ENCODE measurements around the gene C14orf132.

The C14orf132 gene

DNA sequence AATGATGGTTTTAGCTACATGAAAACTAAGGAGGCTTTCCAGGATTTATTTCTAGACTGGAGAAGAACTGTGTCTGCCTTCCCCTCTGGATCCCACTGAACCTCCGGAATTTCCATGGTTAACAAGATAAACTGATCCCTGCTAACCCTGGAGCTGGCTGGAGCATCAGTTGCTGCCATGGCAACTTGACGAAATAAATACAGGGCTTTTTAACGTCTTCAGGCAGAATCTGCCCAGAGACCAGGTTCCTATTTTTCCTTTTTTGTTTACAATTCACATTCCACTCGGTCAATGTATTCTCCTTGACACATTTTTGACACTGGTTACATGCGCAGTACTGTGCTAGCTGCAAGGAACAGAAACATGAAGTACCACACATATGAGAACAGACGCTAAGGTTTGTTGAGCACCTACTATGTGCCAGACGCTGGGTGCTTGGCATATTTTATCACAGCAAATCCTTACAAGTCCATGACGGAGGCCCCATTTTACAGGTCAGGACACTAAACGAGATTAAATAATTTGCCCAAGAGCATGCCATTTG, 1.7 kb downstream of the C14orf132 start:
- DNase-seq: no peak

DNA sequence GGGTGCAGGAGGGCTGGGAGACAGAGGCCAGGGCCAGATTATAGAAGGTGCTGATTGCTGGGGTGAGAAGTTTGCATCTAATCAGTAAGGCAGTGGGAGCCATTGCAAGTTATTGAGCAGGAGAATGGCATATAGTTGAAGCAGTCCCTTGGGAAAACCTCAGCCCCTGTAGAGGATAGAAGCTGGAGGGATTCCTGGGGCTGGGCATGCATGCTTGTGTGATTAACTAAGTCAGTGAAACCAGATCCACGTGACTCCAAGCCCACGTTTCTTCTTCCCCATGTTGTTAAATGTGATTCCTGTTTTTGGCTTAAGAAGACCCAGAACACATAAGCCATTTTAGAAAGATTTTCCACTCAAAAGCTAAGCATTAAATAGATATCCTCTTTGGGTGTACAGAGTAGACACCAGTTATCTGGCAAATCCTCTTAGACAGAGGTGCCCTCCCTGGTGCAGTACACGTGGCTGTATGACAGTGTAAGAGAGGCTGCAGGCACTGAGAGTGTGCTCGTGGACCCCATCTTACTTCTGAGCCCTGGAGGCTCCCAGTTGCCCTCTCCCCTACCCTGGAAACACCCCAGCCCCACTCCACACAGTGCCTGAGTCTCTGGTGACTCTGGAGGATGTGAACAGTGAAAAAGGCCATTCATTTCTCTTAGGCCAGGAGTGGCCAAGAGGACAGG, 3.2 kb downstream of the C14orf132 start:
- DNase-seq: no peak

GRCh38 chr14:96046630-96047029, 7.5 kb downstream of the C14orf132 start:
- DNase-seq: no peak

DNA sequence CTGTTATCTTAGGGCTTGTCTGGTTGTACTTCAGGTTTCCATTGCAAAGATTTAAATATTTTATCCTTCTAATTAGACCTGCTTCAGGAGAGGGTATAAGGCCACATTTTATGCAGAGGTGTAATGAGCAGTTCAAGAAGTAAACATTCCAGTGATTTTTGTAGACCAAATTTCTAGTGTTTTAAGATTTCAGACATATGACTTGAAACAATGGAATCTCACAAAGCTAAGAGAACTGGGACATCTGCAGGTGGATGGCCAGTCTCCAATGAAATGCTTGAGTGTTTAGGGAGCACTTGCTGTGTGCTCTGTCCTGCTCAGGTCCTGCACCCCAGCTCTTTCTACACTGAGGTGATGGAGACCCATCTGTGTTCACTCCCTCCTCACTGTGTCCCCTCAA, 7.9 kb downstream of the C14orf132 start:
- DNase-seq: no peak

- DNase-seq: no peak
Measured at GRCh38 chr14:96049932-96050331, 10.8 kb downstream of the C14orf132 start.

DNA sequence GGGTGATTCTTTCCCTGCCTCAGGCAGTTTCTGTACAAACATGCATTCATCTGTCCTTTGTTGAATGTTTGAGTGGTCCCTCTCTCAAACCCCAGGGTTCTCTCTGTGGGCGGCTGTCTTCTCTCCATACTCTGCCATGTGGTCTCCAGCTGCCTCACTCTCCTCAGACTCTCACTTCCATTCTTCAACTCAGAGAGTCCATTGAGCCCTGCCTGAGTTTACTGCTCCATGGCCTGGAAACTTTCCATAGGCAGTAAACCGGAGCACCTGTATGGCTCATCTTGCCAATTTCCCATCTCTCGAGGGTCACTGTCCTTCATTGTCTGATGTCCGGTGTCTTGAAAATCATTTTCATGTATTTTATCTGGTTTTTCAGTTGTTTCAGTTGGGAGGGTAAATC, 11.3 kb downstream of the C14orf132 start:
- DNase-seq: no peak

DNA sequence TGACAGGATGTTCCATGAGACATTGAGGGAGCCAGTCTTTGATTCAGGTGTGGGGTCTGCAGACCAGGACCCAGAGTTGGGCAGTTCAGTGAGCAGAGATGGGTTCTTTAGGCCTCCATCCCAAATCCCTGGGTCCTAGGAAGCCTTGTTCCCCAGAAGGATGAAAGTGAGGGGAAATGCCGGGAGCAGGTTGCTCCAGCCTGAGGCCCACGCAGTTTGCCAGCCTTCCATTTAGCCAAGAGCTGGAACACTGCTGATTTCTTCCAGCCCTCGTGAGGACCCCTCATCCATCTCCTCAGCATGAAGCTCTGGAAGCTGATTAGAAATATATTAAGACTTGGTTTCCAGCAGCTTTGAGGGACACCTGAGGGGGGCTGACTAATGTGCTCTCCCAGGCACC, 12.1 kb downstream of the C14orf132 start:
- no peak for DNase-seq

- no peak for DNase-seq
Measured at GRCh38 chr14:96051642-96052540, 12.7 kb downstream of the C14orf132 start.

GRCh38 chr14:96052541-96053247, 13.5 kb downstream of the C14orf132 start:
- DNase-seq: no peak

DNA sequence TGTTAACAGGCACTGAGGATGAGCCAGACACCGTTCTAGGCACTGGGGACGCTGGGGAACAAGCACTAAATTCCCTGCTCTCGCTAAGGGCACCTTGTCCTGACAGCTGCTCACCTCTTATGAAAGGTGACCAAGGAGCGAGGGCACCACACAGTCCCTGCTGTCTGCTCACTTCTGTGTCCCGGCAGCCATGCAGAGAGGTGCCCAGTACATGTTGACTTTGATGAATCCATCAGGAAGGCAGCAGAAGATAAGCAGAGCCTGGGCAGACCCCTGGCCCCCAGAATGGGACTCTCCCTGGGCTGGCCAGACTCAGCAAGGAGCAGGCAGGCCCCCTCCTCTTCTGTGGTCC, 14.1 kb downstream of the C14orf132 start:
- no peak for DNase-seq

DNA sequence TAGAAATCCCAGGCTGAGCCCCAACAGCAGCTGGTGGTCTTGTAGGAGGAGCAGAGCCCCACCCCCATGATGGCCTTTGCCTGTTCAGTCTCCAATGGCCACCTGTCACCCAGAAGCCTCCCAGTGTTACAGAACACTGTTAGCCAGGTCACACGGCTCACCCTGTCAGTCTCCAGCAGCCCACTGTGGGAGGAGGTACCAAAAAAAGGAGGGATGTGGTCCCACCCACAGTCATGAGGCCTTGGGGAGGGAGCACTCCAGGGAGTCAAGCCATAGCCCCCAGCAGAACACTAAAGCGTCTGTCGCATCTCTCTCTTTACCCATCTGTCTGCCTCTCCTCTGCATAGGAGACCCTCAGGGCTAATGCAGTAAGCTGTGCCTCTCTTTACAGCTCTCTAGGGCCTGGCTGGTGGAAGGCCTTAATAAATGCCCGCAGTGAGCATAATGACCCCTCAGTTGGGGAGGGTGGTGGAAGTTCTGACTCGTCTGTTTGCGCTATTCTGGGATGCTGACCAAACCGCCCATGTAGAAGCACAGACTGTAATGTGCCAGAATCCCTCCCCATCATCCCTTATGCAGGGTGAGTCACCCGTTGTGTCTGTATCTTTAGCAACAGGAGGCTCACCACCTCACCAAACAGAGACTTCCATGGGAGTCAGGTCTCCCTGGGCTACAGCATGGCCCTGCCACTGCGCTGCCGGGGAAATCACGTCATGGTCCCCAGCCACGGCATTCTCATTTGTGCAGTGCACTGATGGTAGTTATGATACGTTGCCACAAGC, 14.6 kb downstream of the C14orf132 start:
- DNase-seq: no peak

DNA sequence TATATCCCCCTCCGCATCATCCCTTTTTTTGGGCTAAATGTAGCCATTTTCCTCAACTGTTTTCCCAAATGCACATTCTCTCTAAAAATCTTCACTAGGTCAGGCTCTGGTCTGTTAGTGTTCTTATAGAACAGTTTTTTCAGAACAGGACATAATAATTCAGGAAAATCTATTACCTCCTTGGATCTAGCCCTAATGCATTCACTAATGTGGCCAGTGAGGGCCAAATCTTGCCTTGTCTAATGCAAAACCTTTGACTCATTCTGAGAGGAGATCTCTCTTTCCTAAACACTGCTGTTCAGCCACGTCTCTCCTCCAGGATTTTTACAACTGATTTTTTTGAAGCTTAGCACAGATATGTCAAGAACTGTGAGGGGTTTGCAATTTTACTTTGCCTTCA, 15.5 kb downstream of the C14orf132 start:
- no peak for DNase-seq

DNA sequence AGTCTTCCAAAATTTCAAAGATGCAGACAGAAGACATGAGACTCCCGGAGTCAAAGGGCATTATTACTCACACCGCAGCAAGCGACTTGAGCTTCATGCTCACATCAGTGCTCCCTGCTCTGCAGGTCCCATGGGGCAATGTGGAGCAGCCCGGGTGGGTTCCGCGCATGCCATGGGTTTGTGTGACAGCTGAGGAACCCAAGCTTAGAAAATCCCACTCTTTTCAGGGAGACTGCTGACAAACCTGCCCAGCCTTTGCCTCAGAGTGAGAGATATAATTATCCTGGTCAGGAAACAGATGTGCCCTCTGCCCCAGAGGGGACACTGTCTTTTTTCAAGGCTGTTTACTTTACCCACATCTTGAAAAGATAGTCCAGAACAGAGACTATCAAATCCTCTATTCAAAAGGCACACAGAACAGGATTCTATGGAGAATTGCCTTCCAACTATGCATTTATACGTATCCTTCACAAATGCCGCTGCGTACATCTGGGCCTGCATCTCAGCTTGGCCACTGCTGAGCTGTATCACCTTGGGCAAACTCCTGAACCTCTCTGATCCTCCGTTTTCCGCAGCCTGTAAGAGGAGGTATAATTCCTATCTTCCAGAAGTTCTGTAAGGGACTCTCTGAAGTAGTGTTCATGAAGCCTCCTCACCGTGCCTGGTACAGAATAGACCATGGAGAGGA, 16.0 kb downstream of the C14orf132 start:
- DNase-seq: no peak

GRCh38 chr14:96055753-96056508, 16.8 kb downstream of the C14orf132 start:
- DNase-seq: no peak

DNA sequence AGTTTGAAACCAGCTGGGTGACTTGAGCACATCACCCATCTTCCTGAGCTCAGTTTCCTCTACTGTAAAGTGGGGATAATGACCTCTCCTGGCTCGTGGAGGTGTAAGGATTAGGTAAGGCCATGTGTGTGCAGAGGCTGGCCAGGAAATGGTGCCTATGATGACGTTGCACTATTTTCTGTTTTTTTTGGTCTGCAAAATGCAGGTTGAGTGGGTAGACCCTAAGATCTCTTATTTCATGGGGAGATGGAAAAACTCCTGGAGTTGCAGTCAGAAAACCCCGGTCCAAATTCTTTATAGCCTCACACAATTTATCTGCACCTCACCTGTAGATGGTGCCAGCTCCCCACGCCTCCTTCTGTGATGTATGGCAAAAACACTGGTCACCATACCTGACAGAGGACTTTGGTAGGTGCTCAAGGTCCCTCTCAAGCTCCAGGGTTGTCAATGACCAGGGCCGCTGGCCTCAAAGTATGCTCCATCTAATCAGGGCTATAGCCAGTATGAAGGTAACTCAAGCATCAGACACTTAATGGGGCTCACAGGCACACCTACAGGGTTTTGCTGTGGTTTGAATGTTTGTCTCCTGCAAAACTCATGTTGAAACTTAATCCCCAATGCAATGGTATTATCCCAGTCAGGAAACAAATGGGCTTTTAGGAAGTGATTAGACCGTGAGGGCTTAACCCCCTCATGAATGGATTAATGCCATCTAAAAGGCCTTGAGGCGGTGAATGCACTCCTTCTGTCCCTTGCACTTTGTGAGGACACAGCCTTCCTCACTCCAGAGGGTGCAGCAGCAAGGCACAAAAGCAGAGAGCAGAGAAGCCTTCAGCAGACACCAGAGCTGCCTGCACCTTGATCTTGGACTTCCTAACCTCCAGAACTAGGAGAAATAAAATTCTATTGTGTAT, 17.6 kb downstream of the C14orf132 start:
- DNase-seq: no peak

GRCh38 chr14:96057738-96058137, 18.6 kb downstream of the C14orf132 start:
- DNase-seq: no peak

GRCh38 chr14:96058576-96059200, 19.5 kb downstream of the C14orf132 start:
- DNase-seq: no peak

DNA sequence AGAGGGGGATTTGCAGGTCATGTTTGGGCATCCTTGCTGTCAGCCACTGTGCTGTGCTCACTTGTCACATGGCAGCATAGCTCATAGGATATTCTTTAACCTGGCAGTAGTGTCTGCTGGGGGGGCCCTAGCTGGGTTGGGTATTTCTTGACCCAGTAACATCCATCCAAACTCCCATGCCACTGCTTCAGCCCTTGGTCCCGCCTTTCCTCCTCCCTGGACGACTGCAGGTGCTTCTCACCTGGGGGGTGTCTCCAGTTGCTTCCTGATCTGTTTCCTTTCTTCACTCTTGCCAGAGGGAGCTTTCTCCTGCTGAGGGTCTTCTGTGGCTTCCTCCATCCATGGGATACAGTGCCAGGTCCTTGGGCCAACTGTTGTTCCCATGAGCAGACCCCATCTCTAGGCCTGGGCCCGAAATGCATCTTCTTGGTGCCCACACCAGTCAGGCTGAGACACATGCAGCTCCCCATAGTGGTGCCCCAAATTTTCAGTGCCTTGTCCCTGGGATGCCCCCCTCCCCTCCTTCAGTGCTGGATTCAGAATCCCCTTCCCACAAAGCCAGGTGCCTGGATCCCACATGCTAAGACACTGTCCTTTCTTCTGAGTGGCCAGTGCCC, 20.5 kb downstream of the C14orf132 start:
- no peak for DNase-seq
